Activated CD8-positive, alpha-beta T cell treated with anti-CD3 and anti-CD28 coated beads for 36 hours (primary cell): ENCODE data around the gene CCNYL1. TPM values are rescaled to one million over a fixed set of nuclear protein-coding genes. Genes with fewer than 3 reads are reported as not detected.

ENCODE experiments used
- ATAC-seq: fragments of 200-7000 bp; cut with Tn5 transposase; one replicate; pipeline ENCODE4 v1.10.0; 2021; ENCODE audit warnings: mild to moderate bottlenecking, moderate library complexity
- CTCF ChIA-PET: fragments of 350-600 bp; sonication (Branson Sonifier 250); formaldehyde crosslinking; loops from one replicate; lab custom pipeline; 2021; ENCODE audit warnings: antibody characterized with exemption; lab: Charles Lee
- POLR2A ChIA-PET: fragments of 350-600 bp; sonication (Branson Sonifier 250); formaldehyde crosslinking; loops from one replicate; lab custom pipeline; 2021; ENCODE audit warnings: antibody characterized with exemption; lab: Charles Lee
- DNase-seq: peaks from one replicate; pipeline ENCODE4 v3.0.0-alpha.2; 2020
- H3K27ac Mint-ChIP-seq: one replicate; pipeline ENCODE4 v1.8.0; 2021; ENCODE audit warnings: mild to moderate bottlenecking, mixed read lengths
- H3K27me3 Mint-ChIP-seq: one replicate; pipeline ENCODE4 v1.8.0; 2021; ENCODE audit warnings: mixed read lengths
- H3K36me3 Mint-ChIP-seq: one replicate; pipeline ENCODE4 v1.8.0; 2021; ENCODE audit warnings: low read depth, mixed read lengths
- H3K4me1 Mint-ChIP-seq: one replicate; pipeline ENCODE4 v1.8.0; 2021; ENCODE audit warnings: low read depth, mixed read lengths
- H3K4me3 Mint-ChIP-seq: one replicate; pipeline ENCODE4 v1.8.0; 2021; ENCODE audit warnings: mild to moderate bottlenecking, moderate library complexity, mixed read lengths
- H3K9me3 Mint-ChIP-seq: one replicate; pipeline ENCODE4 v1.8.0; 2021; ENCODE audit warnings: mixed read lengths
- intact Hi-C: fragments of 100-400 bp; cut with micrococcal nuclease; formaldehyde crosslinking; loops from one replicate; pipeline ENCODE4 v1.10.0; 2022
- total RNA-seq, 2 experiments: library from RNA; stranded (reverse); gene quantifications; one replicate each; pipeline ENCODE4 v1.2.3, GENCODE V29; 2021
- TF ChIP-seq, protein P1 (sequence below): fragments of 200-600 bp; IDR thresholded peaks from one replicate; pipeline ENCODE4 v1.8.0; 2022; ENCODE audit warnings: antibody characterized with exemption, mild to moderate bottlenecking

CCNYL1 gene
- total RNA-seq = 1 to 10 TPM; 3.8 to 4.3 TPM

DNA sequence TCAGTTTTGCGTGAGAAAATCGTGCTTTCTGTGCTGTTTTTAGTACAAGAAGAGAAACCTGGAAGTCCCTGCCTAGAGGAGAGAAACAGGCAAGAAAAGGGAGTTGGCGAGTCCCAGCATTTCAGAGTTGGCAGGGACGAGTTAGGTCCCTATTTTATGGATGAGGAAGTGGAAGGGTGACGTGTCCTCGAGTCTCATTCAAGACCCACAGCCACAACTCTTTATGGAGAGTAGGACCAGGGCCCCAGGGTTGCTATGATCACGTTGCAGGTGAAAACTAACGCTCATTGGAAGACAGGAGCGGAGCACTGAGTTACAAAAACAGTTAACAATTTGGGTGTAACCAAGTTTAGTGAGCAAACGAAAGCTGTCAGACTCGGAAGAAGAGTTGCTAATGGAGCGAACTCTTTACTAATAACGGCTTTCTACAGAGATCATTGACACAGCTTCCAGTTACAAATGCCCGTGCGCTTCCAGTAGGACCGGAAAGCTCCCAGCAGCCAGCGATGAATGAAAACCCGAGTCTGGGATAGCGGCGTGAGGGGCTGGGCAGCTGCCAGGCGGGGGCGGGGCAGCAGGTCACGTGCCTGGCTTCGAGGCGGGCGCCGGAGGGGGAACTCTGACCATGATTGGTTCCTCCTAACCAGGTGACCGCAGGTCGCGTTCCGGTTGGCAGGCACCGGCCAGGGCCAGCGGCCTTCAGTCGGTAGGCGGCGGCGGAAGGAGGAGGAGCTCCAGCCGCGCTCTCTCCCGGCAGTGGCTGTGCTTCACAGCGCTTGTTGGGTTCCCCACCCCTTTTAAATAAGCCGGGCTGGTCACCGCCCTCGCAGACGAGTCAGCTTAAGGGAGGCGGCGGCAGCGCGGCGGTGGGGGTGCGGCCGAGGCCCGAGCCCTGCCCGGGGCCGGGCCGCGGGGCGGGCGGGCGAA, at the start of gene CCNYL1:
Gene CCNYL1 (plus strand): TSS at position 827 of the 927 bp plus-strand sequence. CDS start 257 bp downstream, outside the sequence.
- POLR2A ChIA-PET = interaction anchor here (1.3 to 2.0 kb wide), 2 partner anchors 10 to 86 kb away, joined by 4 to 8 read pairs; partner anchors contain the start of gene METTL21A
- intact Hi-C loops = loop anchor here (5.0 kb wide), 1 partner anchor 84 kb away; the partner anchor contains the start of gene METTL21A
- H3K36me3 Mint-ChIP-seq = peaks cover 5% of the 10 kb centered on the region

DNA sequence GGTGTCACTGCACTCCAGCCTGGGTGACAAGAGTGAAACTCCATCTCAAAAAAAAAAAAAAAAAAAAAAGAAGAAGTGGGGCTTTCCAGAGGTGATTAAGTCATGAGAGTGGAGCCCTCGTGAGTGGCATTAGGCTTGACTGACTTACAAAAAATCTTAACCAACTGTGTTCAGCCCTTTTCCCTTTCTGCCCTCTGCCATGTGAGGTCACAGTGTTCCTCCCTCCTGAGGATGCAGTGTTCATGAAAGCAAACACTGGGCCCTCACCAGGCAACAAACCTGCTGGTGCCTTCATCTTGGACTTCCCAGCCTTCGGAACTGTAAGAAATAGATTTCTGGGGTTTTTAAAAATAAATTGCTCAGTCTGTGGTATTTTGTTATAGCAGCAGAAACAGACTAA, 49.2 kb upstream of the CCNYL1 start:
- Mint-ChIP-seq H3K9me3 (no peaks in the 10 kb centered on the region), H3K36me3 (no peaks in the 10 kb centered on the region), H3K4me3 (no peak overlapping the region), H3K4me1 (no peaks in the 10 kb centered on the region), H3K27ac (no peak overlapping the region), H3K27me3 (no peaks in the 10 kb centered on the region)
- ChIA-PET POLR2A (no interaction called here), CTCF (no interaction called here)
- TF ChIP-seq, protein P1, sequence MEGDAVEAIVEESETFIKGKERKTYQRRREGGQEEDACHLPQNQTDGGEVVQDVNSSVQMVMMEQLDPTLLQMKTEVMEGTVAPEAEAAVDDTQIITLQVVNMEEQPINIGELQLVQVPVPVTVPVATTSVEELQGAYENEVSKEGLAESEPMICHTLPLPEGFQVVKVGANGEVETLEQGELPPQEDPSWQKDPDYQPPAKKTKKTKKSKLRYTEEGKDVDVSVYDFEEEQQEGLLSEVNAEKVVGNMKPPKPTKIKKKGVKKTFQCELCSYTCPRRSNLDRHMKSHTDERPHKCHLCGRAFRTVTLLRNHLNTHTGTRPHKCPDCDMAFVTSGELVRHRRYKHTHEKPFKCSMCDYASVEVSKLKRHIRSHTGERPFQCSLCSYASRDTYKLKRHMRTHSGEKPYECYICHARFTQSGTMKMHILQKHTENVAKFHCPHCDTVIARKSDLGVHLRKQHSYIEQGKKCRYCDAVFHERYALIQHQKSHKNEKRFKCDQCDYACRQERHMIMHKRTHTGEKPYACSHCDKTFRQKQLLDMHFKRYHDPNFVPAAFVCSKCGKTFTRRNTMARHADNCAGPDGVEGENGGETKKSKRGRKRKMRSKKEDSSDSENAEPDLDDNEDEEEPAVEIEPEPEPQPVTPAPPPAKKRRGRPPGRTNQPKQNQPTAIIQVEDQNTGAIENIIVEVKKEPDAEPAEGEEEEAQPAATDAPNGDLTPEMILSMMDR = no peak
- DNase-seq (peak; percentile 6), ATAC-seq (peak; percentile 70)
- intact Hi-C loops = no loop called here

More for the DNA sequence above, at the start of gene CCNYL1:
- TF ChIP-seq, protein P1 = no peak
- DNase-seq (peak; percentile 98), ATAC-seq (peak; percentile 99)
- Mint-ChIP-seq H3K4me1 (peaks cover 31% of the 10 kb centered on the region), H3K9me3 (no peaks in the 10 kb centered on the region), H3K27ac (peak within 1 kb of the TSS; percentile 77), H3K4me3 (peak within 1 kb of the TSS; percentile 96), H3K27me3 (no peaks in the 10 kb centered on the region)
- CTCF ChIA-PET = interaction anchor here (0.9 to 1.8 kb wide), 3 partner anchors 16 to 85 kb away, joined by 3 to 19 read pairs (median 4); partner anchors contain the start of genes FZD5 and METTL21A

DNA sequence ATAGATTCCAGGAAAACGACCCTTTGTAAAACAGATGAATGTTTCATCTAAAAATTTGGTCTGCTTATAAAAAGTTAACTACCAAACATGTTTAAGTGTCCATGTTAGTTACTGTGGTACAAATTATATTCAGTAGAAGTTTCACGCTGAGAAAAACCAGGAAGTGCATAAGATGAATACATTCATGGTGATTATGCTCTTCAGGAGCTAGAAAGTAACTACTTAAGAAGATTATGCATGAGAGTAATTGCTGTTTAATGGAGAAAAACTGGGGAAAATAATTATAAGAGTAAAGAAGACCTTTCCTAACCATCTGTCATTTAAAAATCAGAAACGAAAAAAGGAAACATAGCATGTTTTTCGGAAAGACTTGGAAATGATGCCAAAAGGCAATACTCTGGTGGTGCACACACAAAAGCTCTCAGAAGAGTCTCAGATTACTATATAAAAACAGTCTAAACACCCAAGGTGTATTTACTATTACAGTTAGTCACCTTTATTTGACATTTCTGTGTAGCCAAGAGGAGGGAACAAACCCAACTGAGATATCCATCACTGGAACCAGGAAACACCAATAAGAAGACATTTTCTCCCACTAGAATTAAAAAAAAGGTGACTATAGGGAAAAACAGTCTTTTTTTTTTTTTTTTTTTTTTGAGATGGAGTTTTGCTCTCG, 47.4 kb upstream of the CCNYL1 start:
- intact Hi-C loops = no loop called here
- TF ChIP-seq, protein P1 = no peak
- no peaks in the 10 kb centered on the region for H3K9me3 Mint-ChIP-seq
- no peak overlapping the region for H3K27ac Mint-ChIP-seq
- no peak for ATAC-seq
- no peaks in the 10 kb centered on the region for H3K4me1 Mint-ChIP-seq
- no peaks in the 10 kb centered on the region for H3K27me3 Mint-ChIP-seq
- POLR2A ChIA-PET = interaction anchor here (0.6 kb wide), 1 partner anchor 12 kb away, joined by 4 read pairs; no protein-coding TSS in a partner anchor
- no peak for DNase-seq
- CTCF ChIA-PET = interaction anchor here (1.0 kb wide), 1 partner anchor 82 kb away, joined by 3 read pairs; no protein-coding TSS in a partner anchor
- H3K36me3 Mint-ChIP-seq = no peaks in the 10 kb centered on the region
- H3K4me3 Mint-ChIP-seq = no peak overlapping the region

DNA sequence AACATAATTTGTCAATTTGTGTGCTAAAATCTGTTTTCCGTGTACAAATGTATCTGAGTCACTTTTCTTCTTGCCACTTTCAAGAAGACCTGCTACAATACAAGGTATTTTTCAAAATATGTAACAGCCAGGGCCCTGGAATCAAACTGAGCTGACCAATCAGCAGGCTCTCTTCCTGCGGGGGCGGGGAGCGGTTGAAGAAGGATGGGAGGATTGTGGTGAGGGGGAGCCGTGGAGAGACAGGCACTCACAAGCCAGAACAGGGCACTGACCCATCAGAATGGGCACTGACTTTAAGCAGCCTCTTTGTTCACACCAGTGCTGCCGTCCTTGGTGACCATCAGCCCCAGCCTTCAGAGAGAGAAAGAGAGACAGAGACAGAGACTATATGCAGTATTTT, 40.6 kb upstream of the CCNYL1 start:
- no peaks in the 10 kb centered on the region for H3K4me1 Mint-ChIP-seq
- no peaks in the 10 kb centered on the region for H3K27me3 Mint-ChIP-seq
- ATAC-seq (no peak), DNase-seq (no peak)
- intact Hi-C loops = no loop called here
- POLR2A ChIA-PET = no interaction called here
- H3K4me3 Mint-ChIP-seq = no peak overlapping the region
- H3K27ac Mint-ChIP-seq = no peak overlapping the region
- no peaks in the 10 kb centered on the region for H3K9me3 Mint-ChIP-seq
- CTCF ChIA-PET = no interaction called here
- TF ChIP-seq, protein P1 = no peak
- no peaks in the 10 kb centered on the region for H3K36me3 Mint-ChIP-seq
